C4-2B (cell line): Measurements from ENCODE around the gene ZKSCAN4.
A peak's percentile ranks its signal among the peaks of the same experiment; 100 is the strongest.

ENCODE experiments used
- H3K27ac ChIP-seq: fragments of 450-650 bp; 2 replicates; pipeline ENCODE4 v1.5.1; 2017
- ZFX ChIP-seq: fragments of 450-650 bp; IDR thresholded peaks from 2 replicates; pipeline ENCODE4 v1.6.1; 2017
- TF ChIP-seq, protein P1 (sequence below): fragments of 450-650 bp; conservative IDR thresholded peaks from 2 replicates; pipeline ENCODE4 v1.5.1; 2017; ENCODE audit warnings: mild to moderate bottlenecking

ZKSCAN4 gene

DNA sequence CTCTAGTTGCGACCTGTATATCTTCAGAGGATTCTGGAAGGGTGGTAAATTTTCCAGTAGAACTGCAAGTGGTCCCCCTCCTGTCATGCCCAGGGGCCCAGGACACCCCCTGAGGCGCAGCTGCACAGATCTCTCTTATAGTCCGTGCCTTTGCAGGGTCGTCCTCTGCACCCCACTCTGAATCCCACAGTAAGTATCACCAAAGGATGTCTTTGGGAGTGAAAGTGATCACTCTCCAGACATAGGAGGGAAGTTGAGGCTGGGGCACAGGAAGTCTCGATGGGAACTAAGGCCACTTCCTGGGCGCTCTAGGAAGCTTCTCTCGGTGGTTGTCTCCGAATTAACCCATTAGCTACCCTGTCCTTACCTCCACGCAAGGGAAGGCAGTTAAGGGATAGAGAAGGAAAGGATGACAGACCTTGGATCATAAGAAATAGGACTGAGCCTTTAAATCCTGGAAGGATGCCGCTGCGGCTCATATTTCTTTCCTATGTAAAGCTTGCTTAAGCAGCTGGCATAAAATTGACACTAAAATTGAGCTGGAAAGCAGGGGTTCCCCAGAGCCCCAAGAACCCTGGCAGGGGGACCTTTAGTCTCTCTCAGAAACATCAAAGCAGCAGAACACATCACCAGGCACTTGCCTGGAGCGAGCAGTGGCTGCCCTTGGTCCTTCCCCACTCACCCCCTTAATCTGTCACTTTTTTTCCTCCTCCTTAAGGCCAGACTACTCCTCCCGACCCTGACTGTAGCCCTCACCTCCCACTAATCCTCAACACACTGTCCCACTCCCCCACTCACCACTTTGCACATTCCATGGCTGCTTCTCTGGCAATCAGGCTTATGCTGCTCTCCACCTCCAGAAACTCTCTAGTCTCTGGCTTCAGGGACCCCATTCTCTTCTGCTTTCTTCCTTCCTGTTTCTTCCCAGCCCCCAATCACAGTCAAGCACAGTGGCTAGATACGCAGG lies at the start of gene ZKSCAN4:
ZKSCAN4 (minus strand) TSS at position 261 of the 967 bp plus-strand sequence. CDS start 289 bp downstream, outside the sequence.
- TF ChIP-seq ZFX: no peak
- TF ChIP-seq, protein P1, sequence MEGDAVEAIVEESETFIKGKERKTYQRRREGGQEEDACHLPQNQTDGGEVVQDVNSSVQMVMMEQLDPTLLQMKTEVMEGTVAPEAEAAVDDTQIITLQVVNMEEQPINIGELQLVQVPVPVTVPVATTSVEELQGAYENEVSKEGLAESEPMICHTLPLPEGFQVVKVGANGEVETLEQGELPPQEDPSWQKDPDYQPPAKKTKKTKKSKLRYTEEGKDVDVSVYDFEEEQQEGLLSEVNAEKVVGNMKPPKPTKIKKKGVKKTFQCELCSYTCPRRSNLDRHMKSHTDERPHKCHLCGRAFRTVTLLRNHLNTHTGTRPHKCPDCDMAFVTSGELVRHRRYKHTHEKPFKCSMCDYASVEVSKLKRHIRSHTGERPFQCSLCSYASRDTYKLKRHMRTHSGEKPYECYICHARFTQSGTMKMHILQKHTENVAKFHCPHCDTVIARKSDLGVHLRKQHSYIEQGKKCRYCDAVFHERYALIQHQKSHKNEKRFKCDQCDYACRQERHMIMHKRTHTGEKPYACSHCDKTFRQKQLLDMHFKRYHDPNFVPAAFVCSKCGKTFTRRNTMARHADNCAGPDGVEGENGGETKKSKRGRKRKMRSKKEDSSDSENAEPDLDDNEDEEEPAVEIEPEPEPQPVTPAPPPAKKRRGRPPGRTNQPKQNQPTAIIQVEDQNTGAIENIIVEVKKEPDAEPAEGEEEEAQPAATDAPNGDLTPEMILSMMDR: no peak
- H3K27ac ChIP-seq: peak within 1 kb of the TSS; percentile 57

DNA sequence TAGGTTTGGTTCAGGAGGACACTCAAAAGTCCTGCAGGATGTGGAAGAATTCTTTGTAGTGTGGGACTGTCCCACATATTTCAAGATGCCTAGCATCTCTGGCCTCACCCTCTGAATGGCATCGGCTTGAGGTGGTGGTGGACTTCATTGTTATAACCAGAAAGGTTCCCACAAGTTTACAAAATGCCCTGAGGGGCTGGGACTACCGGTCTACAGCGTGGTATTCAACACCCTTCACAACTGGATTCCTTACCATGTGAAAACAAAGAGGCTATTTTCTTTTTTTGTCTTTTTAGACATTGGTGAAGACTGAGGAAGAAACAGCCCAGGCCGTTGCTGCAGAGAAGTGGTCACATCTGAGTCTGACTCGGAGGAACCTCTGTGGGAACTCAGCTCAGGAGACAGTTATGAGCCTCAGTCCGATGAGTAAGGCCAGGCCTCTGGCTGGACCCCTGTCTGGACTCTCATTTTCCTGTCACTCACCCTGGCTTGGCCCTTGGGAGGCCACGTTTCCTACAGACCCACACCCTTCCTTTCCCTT lies 44.5 kb upstream of the ZKSCAN4 start:
- no peak for TF ChIP-seq ZFX
- TF ChIP-seq, protein P1: no peak
- no peak overlapping the region for H3K27ac ChIP-seq

DNA sequence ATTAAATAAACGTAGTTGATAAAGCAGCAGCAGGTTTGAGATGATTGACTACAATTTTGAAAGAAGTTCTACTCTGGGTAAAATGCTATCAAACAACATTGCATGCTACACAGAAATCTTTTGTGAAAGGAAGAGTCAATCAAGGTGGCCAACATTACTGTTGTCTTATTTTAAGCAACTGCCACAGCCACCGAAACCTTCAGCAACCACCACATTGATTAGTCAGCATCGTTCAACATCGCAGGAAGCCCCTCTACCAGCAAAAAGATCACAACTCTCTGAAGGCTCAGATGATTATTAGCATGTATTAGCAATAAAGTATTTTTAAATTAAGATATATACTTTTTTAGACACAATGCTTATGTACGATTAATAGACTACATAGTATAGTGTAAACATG lies 43.3 kb upstream of the ZKSCAN4 start:
- no peak overlapping the region for H3K27ac ChIP-seq
- no peak for TF ChIP-seq ZFX
- TF ChIP-seq, protein P1: no peak

DNA sequence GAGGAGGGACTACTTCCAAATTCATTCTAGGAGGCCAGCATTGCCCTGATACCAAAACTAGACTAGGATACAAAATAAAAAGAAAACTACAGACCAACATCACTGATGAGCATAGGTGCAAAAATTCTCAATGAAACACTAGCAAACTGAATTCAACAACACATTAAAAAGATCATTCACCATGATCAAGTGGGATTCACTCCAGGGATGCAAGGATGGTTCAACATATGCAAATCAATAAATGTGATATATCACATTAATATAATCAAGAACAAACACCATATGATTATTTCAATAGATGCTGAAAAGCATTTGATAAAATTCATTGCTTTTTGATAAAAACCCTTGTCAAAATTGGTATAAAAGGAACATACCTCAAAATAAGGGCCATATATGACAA lies 39.5 kb upstream of the ZKSCAN4 start:
- H3K27ac ChIP-seq: no peak overlapping the region
- TF ChIP-seq, protein P1: no peak
- TF ChIP-seq ZFX: no peak

DNA sequence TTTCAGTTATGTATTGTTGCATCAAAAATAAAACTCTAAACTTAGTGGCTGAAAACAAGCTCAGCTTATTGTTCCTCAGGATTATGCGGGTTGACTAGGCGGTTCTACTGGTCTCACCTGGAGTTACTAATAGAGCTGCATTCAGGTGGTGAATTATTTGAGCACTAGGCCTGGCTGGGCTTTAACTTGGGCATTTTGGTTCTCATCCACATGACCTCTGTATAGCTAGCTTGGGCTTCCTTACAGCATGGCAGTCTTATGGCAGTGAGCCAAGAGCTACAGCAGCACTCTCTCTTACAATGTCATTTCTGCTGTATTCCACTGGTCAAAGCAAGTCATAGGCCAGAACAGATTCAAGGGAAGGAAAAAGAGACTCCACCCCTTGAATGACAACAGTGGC lies 30.9 kb upstream of the ZKSCAN4 start:
- H3K27ac ChIP-seq: no peak overlapping the region
- TF ChIP-seq ZFX: no peak
- TF ChIP-seq, protein P1: no peak

DNA sequence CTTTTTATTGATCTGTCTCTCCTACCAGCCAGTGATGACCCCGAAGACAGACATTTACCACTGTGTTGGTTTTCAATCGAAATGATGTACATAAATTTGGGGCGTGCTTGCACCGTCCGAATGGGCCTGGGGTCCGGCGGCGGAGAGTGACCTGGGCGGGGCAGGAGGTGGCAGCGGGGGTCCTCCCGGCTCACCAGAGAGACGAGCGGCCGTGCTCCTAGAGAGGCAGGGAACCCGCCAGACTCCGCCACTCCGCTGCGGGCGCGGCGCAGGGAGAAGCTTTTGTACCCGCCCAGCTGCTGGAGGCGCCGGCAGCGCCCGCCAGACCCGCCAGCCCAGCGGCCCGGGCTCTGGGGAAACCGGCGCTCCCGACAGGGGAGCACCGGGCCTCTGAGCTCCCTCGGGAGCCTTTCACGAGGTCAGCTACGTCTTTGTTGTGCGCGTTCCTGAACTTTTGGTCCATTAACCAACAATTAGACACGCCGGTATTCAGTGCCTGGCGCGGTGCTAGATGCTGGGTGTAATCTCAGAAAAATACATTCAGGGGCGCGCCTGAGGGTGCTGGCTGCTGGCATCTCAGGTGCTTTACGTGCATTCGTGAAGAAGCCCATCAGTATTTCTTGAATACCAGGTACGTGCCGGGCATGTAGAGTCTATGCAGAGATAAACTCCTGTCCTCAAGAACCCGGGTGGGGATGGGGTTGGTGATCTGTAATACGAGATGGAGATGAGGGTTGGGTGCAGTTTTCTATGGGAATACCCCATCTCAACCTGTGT lies 29.4 kb upstream of the ZKSCAN4 start, which contains the start of gene PGBD1:
PGBD1 (plus strand) TSS at position 285 of the 777 bp plus-strand sequence. CDS start 2,242 bp downstream, outside the sequence.
- H3K27ac ChIP-seq: no peak within 1 kb of the TSS
- TF ChIP-seq, protein P1: no peak
- TF ChIP-seq ZFX: no peak
